ENCODE data around the gene EFNA2. TPM values are rescaled to one million over a fixed set of nuclear protein-coding genes. Genes with fewer than 3 reads are reported as not detected.

EFNA2 gene
- total RNA-seq, 1 donor from 2014 or later: not detected

DNA sequence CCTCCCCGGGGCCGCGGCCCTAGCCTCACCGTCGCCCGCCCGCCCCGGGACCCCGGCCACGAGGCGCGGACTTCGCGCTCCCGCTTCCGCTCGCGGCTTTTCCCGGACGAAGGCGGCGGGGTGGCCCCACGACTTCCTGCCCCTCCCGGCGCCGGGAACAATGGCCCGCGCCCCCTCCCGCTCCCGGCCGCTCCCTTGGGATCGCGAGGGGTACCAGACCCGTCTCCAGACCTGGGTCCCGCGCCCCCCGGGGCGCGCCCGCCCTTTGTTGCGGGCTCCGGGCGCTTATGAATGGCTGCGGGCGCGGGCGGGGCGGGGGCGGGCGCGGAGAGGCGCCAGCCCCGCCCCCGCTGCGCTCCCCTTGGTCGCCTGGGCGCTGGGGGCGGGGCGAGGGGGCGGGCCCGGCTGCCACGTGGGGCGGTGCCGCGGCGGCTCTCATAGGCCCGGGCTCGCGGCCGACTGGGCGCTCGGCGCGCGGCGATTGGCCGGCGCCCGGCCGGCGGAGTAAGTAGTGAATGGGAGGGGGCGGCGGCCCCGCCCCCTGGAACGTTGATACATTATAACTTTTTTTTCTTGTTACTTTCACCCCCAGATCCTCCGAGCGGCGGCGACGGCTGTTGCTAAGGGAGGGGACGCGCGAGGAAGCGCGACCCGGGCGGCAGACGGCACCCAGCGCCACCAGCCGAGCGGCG is 36.2 kb upstream of the EFNA2 start:
- peak; percentile 98 for DNase-seq

DNA sequence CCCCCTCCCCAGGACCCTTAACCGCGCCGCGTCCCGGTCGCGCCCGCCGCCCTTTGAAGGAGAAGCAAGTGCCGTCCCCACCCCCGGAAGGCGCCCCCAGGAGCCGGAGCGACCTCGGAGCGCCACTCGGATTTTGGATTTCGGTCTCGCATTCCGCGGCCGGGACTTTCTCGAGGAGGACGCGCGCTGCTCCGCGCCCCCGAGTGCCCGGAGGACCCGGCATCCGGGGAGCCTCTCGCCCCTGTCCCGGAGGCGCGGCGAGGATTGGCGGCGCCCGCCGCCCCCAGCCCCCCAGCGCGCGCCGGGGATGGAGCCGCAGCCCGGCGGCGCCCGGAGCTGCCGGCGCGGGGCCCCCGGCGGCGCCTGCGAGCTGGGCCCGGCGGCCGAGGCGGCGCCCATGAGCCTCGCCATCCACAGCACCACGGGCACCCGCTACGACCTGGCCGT is 35.7 kb upstream of the EFNA2 start:
- DNase-seq: no peak

DNA sequence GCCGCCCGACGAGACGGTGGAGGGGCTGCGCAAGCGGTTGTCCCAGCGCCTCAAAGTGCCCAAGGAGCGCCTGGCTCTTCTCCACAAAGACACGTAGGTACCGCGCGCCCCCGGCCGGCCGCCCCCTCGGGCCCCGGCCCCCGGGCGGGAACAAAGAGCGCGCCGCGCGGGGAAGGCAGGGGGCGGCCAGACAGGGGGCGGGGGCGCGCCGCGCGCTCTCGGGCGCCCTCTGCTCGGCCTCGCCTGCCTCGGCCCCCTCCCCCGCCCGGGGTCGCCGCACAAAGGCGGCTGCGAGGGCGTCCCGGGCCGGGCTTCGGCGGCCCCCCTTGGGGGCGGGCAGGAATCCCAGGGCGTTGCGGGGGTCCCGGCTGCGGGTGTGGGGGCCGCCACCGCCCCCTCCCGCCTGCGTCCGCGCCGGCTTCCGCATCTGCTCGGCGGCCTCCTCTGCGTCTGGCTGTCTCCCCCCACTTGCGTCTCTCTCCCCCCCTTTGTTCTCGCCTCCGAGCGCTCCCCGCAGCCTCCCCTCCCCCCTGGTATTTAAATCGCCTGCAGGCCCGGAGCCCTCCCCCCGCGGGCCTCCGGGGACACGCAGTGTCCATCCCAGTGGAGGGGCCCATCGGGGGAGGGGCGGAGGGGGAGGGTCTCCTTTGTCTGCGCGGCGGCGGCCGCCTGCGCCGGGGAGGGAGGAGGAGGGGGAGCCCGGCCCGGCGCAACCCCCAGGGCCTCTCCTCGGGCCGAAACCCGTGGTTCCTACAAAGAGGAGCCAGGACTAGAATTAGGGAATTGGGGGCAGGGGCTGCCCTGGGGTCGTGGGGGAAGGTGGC is 35.0 kb upstream of the EFNA2 start:
- DNase-seq: peak; percentile 82

DNA sequence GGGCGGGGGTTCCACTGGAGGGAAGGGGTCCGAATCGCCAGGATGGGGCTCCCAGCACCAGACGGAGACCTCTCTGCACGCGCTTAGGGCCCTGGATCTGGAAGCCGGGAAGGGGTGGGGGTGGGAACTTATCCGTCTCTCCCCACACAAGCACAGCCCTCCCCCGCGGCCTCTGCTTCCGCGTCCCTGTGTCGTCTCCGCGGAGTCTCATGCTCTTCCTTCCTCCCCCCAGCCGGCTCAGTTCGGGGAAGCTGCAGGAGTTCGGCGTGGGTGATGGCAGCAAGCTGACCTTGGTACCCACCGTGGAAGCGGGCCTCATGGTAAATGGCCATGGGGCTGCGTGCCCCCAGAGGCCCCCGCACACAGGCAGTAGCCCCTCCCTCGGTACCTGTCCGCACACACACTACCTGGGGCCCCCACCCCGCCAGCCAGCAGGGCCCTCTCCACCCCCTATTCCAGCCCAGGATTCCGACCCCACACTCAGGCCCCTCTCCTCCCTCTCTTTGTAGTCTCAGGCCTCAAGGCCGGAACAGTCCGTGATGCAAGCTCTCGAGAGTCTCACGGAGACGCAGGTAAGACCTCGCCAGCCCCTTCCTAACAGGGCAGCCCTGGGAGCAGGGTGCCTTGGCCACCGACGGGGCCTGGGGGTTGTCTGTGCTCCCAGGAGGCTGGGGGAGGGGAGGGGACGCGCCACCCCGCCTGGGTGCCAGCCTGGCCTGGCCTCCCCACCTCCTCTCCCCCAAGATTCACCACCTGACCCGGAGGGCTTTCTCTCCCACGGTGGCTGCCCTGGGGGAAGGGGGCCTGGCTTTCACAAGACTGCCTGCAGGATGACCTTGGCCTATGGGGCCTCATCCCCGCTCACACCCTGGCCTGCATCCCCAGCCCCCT is 34.1 kb upstream of the EFNA2 start:
- peak; percentile 78 for DNase-seq

DNA sequence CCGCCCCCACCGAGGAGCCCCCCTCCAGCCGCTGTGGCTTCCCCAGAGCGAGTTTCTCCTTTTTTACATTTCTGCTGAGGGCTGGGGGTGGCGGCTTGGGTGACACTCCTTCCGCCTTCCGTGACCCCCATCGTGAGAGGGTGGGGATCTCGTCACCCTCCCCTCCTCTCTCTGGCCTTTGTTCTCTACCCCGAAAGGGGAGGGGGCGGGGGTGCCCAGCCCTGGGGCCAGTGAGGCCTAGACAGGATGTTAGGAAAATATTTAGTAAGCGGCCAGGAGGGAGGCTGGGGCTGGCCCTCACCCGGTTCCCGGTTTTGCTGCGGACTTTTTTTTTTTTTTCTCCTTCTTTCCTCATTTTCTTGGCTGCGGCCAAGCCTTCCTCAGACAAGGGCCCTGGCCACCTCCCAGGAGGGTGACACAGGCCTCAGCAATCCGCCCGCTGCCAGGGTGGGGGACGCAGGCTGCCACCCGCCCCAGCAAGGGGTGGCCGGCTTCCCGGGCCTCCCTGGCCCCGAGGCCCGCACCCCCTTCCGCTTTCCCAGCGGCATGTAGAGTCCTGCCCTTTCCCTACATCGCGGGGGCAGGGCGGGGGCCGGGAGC is 33.4 kb upstream of the EFNA2 start:
- peak; percentile 74 for DNase-seq

DNA sequence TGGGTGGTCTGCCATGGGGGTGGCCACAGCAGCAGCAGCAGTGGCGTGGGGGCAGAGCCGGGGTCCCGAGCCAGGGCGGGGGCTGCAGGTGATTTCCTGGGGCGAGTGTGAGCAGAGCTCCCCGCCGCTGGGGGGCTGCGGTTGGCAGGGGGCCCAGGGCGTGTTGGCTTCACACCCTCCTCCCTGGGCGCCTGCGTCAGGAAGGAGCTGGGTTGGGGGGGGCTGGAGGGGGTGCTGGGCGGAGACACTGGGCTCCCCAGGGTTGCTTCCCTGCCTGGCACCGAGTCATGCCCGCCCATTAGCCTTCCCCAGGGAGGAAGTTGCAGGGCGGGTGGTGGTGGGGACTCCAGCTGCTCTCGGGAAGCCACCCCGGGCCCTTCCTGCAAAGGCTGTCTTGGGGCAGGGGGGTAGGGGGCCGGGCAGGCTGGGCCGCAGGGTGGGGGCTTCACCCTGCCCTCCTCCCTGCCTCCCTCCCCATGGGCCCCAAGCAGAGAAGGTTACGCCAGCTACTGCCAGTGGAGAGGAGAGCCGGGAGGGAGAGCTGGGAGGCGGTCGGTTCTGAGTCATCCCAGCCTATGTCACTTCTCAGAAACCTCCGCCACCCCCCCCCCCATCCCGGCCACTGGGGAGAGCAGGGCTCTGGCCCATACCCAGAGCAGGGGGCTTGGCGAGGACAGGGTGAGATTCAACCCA is 32.7 kb upstream of the EFNA2 start:
- peak; percentile 77 for DNase-seq

DNA sequence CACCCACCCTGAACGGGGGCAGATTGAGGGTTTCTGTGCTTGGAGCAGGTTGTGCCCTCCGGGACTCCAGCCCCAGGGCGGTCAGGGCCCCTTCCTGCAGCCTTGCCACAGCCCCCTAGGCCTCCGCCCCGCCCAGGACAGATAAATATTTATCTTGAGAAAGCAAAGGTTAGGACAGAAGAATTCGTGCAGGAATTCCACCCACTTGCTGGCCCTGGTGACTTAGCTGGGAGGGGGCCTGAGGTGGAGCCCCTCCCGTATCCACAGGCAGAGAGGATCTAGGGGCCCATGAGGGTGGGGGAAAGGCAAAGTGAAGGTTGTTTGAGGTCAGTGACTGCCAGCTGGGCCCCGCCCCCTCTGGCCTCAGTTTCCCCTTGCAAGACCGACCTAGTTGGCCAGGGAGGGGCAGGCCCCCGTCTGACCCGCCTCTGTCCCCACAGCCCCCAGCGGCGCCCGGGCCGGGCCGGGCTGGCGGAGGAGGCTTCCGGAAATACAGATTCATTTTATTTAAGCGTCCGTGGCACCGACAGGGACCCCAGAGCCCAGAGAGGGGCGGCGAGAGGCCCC is 32.1 kb upstream of the EFNA2 start:
- peak; percentile 56 for DNase-seq

DNA sequence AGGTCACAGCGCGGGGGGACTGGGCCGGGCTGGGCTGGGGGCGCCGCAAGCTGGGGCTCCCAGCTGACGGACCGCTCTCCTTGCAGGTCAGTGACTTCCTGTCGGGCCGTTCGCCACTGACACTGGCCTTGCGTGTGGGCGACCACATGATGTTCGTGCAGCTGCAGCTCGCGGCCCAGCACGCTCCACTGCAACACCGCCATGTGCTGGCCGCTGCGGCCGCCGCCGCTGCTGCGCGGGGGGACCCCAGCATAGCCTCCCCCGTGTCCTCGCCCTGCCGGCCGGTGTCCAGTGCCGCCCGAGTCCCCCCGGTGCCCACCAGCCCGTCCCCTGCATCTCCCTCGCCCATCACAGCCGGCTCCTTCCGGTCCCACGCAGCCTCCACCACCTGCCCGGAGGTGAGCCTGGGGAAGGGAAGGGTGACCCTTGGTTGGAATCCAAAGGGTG is 31.6 kb upstream of the EFNA2 start:
- DNase-seq: no peak

DNA sequence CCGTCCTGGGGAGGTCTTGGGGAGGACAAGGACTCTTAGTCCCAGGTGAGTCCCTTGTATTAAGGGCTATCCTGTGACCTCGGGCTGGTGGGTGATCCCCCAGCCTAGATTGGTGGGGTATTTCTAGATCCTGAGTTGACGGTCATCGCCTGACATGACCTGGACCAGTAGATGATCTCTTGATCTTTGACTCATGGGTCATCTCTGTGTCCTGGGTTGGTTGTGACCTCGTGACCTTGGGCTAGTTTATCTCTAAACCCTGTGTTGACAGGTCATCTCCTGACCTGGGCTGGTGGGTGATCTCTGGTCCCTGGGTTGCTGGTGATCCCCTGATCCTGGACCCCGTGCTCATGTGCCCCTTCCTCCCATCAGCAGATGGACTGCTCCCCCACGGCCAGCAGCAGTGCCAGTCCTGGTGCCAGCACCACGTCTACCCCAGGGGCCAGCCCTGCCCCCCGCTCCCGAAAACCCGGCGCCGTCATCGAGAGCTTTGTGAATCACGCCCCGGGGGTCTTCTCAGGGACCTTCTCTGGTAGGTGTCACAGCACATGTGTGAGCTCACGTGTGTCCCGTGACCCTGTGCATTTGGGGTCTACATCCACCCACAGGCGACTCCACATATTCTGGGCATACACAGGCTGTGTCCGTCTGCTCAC is 31.0 kb upstream of the EFNA2 start:
- no peak for DNase-seq

DNA sequence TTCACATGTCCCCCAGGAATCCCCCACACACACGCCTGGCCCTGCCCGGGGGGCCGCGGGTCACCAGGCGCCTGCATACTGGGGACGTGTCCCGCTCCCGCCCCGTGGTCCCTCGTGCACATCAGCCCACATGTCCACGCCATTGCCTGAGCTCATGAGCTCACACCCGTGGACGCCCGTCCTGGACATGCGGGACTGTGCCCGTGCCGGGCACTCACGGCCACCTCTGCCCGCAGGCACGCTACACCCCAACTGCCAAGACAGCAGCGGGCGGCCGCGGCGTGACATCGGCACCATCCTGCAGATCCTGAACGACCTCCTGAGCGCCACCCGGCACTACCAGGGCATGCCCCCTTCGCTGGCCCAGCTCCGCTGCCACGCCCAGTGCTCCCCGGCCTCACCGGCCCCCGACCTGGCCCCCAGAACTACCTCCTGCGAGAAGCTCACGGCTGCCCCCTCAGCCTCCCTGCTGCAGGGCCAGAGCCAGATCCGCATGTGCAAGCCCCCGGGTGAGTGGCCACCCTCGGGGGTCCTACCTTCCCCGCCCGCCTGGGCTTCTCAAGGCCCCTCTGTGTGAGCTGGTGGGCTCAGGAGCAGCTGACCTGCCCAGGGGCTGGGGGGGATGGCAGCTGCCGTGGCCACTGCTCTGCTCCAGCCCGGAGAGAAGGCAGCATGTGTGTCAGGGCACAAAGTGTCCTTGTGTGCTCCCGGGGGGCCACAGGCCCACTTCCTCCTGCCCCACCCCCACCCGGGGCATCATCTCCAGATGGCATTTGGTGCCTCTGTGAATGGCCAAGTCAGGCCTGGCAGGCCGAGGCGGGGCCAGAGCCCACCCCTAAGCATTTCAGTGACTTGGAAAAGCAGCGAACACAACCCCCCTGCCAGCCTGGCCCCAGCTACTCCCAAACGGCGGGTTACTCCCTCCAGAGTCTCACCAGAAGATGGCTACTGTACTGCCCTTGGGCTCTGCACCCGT is 30.2 kb upstream of the EFNA2 start:
- peak; percentile 60 for DNase-seq

DNA sequence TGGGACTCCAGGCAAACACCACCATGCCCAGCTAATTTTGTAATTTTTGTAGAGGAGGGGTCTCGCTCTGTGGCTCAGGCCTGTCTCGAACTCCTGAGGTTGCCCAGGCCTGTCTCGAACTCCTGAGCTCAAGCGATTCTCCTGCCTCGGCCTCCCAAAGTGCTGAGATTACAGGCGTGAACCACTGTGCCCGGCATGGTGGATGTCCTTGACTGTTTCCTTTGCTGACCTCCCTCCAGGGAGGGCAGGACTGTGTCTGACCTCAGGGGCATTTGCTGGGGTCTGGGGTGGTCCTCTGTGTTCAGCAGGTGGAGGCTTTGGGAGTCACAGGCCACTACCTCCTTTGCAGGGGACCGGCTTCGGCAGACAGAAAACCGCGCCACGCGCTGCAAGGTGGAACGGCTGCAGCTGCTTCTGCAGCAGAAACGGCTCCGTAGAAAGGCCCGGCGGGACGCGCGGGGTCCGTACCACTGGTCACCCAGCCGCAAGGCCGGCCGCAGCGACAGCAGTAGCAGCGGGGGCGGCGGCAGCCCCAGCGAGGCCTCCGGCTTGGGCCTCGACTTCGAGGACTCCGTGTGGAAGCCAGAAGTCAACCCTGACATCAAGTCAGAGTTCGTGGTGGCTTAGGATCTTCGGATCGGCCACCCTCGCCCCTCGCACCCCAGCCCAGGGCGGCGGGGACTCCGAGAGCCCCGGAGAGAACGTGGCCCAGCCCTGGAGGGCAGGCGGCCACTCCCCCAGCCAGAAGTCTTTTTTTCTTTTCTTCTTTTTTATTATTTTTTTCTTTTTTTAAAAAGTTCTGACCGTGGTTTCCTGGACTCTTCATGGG is 28.8 kb upstream of the EFNA2 start:
- DNase-seq: no peak

DNA sequence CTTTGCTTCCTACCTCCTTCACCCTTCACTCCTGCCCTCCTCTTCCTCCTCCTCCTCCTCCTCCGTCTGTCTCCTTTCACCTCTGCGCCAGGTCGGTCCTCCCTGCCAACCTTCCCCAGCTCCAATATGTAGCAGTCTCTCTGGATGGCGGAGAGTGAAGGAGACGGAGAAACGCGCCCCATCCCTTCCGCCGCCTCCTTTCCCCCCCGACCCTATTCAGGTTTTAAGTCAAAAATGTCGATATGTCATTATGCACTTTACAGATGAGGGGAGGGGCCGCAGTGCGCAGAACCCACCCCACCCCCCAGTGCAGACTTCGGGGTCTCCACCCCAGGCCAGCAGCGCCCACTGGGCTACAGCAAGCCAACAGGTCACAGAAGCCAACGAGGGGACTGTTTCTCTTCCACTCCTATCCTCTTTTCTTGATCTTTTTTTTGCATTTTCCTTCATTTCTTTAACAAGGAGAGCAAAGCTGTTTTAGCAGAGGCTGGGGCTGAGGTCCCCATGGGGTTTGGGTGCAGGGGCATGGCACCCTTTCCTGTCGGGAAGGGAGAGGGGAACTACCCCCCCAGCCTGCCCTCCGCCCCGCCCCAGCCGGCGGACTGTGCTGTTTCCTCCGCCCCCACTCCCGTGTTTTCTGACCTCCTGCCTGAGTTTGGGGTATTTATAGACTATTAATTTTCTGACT is 28.1 kb upstream of the EFNA2 start:
- no peak for DNase-seq

DNA sequence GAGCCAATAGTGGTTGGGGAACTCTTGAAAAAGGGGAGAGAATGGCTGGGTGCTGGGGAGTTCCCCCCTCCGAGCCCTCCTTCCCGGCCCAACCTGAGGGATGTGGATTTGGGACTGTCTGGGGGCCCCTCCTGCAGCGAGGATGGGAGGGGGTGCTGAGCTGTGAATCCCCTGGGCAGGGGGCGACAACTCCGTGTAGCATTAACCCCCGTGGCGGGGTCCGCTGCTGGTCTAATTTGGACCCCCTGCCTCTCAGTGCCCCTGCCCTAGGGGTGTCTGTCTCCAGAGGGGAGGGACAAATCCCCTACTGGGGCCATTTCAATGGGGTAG is 27.5 kb upstream of the EFNA2 start:
- DNase-seq: no peak

DNA sequence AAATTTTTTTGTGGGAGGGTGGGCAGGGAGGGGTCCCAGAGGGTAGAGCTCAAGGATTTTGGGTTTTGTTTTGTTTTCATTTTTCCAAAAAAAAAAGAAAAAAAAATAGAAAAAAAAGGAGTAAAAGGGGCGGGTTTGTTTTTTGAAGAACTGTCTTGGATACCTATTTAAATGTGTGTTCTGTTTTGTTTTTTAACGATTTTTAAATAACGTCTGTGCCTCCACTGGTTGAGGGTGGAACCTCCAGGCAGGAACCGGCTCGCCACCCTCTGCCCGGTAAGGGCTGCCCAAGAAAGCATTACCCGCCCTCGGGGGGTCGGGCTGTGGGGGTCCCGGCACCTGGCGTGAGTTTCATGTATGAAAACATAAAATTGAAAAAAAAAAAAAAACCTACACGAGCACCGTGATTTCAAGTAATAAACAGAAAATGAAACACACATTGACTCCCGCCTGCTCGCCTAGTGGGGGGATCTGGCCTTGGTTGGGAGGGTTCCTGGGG is 26.9 kb upstream of the EFNA2 start:
- DNase-seq: no peak

DNA sequence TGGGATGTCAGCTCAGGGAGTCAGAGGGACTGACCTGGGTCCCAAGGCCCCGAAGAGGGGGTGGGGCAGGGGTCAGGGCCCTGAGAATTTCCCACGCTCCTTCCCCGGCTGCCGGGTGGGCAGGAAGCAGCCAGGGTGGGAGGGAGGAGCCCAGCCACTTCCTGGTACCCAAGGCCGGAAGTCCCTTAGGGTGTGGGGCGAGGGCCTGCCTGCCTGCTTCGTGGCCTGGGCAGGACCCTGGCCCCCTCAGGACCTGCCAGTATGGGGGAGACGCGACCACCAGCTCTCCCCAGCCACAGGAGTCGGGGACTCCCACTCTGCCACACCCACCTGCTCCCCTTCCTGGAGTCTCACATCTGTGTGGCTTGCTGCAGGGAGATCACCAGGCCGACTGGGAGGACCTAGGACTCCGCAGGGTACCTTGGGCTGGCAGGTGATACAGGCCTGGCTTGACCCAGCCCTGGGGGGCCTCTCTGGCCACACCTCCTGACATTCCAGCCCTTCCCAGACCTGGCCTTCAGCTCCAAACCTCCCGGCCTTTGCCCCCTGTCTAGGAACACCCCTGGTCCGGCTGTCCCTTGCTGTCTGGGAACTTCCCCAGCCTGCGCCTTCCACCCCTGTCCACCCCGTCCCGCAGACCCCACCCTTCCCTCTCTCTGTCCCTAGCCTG is 26.3 kb upstream of the EFNA2 start:
- DNase-seq: peak; percentile 52

DNA sequence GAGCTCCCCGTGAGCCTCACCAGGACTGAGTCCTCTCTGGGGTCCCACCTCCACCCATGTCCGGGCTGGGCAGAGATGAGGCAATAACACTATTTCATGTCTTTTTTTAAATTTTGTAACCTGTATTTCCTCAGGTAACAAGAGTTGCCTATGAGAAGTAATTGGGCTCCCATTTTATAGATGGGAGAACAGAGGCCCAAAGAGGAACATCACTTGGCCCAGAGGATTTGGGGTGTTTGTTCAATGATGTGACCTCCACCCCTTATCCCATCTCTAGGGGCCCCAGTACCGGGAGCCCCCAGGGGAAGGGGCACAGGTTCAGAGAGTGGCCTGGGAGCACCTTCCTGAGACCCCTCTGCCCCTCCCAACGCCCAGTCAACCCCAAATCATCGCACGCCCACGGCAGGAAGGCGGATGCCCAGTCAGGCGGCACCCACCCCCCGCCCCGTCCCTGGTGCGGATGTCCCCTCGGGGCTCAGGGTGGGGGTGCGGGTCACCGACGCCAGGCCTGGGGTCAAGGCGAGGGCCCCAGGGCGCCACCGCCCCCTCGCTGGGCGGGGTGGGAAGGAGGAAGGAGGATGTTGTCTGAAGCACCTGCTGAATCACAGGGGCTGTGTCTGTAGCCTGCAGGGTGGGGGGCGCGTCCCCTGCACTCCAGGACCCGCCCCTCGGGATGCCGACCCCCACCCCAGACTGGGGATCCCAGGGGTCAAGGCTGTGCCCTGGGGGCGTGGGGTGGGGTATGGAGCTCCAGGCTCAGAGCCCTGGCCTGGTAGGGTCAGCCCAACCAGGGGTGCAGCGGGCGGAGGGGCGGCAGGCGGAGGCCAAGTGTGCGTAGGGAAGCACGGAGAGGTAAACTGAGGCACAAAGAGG is 25.6 kb upstream of the EFNA2 start:
- DNase-seq: no peak

All from tongue (tissue), 2 donors.